Measurements from ENCODE around the gene CNOT6L.

CNOT6L gene

DNA sequence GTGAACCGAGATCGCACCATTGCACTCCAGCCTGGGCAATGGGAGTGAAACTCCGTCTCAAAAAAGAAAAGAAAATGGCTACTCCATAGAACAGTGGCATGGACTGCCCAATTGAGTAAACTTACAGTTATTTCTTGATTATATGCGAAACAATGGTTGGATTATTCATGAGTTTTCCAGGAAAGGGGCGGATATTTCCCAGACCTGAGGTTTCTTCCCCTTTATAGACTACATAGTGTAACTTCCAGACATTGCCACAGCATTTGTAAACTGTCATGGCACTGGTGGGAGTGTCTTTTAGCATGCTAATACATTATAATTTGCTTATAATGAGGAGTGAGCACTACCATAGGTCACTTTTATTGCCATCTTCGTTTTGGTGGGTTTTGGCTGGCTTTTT lies 29.3 kb upstream of the CNOT6L start:
- Histone ChIP-seq H3K27me3 (ENCODE audit: insufficient read depth, low read length) (no peaks in the 10 kb centered on the region), H3K36me3 (ENCODE audit: insufficient read depth, low read depth, low read length) (no peaks in the 10 kb centered on the region), H3K9ac (ENCODE audit: low read depth, low read length) (no peak overlapping the region), H3K9me3 (ENCODE audit: insufficient read depth, low read depth, low read length) (no peaks in the 10 kb centered on the region), H3K4me1 (ENCODE audit: insufficient read depth, low read length) (peaks cover 6% of the 10 kb centered on the region; the same call in 1 of the 2 replicates), H3K27ac (ENCODE audit: low read length) (no peak overlapping the region), H3K4me3 (ENCODE audit: low read length) (no peak overlapping the region)

DNA sequence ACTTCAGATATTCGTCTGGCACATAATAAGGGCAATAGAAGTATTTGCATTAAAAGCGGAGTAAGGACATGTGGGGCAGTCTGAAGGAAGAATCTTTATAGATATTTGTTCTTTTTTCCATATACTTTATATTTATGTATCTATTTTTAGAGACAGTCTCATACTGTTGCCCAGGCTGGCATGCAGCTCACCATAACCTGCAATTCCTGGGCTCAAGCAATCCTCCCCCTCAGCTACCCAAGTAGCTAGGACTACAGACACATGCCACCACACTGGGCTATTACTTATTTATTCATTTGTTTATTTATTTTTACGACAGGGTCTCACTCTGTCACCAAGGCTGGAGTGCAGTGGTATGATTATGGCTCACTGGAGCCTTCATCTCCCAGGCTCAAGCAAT lies 26.8 kb upstream of the CNOT6L start:
- Histone ChIP-seq H3K27me3 (ENCODE audit: insufficient read depth, low read length) (no peaks in the 10 kb centered on the region), H3K9me3 (ENCODE audit: insufficient read depth, low read depth, low read length) (no peaks in the 10 kb centered on the region), H3K36me3 (ENCODE audit: insufficient read depth, low read depth, low read length) (no peaks in the 10 kb centered on the region), H3K9ac (ENCODE audit: low read depth, low read length) (no peak overlapping the region), H3K27ac (ENCODE audit: low read length) (no peak overlapping the region), H3K4me3 (ENCODE audit: low read length) (no peak overlapping the region), H3K4me1 (ENCODE audit: insufficient read depth, low read length) (peaks cover 6% of the 10 kb centered on the region; the same call in 1 of the 2 replicates)

DNA sequence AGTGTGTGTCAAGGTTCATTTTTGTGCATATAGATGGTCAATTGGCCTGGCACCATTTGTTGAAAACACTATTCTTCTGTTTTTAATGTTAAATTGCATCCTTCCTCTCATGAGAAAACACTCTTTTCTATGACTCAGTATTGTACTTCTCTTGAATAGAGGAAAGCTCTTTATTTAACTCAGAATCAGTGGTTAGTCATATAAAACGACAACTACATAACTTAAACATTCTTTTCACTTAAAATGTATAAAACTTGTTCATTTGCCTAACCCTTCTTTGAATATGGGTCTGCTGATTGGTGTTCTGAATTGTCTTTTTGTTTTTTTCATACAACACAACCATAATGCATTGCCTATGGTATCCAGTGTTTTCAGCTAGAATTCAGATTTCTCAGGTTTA lies 26.2 kb upstream of the CNOT6L start:
- H3K4me1 ChIP-seq (ENCODE audit: insufficient read depth, low read length): peaks cover 6% of the 10 kb centered on the region; the same call in 1 of the 2 replicates
- no peaks in the 10 kb centered on the region for H3K36me3 ChIP-seq (ENCODE audit: insufficient read depth, low read depth, low read length)
- no peaks in the 10 kb centered on the region for H3K27me3 ChIP-seq (ENCODE audit: insufficient read depth, low read length)
- H3K9ac ChIP-seq (ENCODE audit: low read depth, low read length): no peak overlapping the region
- H3K4me3 ChIP-seq (ENCODE audit: low read length): no peak overlapping the region
- H3K9me3 ChIP-seq (ENCODE audit: insufficient read depth, low read depth, low read length): no peaks in the 10 kb centered on the region
- no peak overlapping the region for H3K27ac ChIP-seq (ENCODE audit: low read length)

DNA sequence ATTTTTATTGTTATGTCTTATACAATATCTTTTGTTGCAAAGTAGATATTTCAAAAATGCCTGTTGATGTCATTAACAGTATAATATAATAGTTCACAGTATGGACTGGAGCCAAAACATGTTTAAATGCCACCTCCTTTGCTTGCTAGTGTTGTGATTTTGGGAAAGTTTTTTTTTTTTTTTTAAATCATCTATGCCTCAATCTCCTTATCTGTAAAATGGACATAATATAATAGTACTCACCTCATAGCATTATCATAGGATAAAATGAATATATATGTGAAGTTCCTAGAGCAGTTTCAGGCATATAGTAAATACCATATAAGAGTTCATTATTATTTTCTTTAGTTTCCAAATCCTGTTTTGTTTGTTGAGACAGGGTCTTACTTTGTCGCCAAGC lies 25.2 kb upstream of the CNOT6L start:
- Histone ChIP-seq H3K27ac (ENCODE audit: low read length) (no peak overlapping the region), H3K9ac (ENCODE audit: low read depth, low read length) (no peak overlapping the region), H3K36me3 (ENCODE audit: insufficient read depth, low read depth, low read length) (no peaks in the 10 kb centered on the region), H3K4me1 (ENCODE audit: insufficient read depth, low read length) (peaks cover 6% of the 10 kb centered on the region; the same call in 1 of the 2 replicates), H3K27me3 (ENCODE audit: insufficient read depth, low read length) (no peaks in the 10 kb centered on the region), H3K4me3 (ENCODE audit: low read length) (no peak overlapping the region), H3K9me3 (ENCODE audit: insufficient read depth, low read depth, low read length) (no peaks in the 10 kb centered on the region)

DNA sequence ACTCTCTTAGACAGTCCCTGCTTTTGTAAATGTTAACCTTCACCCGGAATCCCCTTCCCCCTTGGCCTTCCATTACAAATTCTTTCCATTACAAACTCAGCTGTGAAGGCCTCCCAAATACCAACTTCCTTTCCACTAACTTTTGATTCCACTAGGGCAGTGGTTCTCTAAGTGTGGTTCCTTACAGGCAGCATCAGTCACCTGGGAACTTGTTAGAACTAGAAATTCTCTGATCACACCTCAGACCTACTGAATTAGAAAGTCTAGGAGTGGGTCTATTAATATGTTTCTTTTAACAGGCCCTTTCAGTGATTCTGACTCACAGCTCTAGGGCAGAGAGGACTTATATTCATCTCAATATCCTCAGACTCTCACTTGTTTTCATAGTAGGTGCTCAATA lies 24.5 kb upstream of the CNOT6L start:
- H3K4me1 ChIP-seq (ENCODE audit: insufficient read depth, low read length): peaks cover 6% of the 10 kb centered on the region; the same call in 1 of the 2 replicates
- no peaks in the 10 kb centered on the region for H3K9me3 ChIP-seq (ENCODE audit: insufficient read depth, low read depth, low read length)
- no peak overlapping the region for H3K27ac ChIP-seq (ENCODE audit: low read length)
- H3K4me3 ChIP-seq (ENCODE audit: low read length): no peak overlapping the region
- no peaks in the 10 kb centered on the region for H3K36me3 ChIP-seq (ENCODE audit: insufficient read depth, low read depth, low read length)
- no peaks in the 10 kb centered on the region for H3K27me3 ChIP-seq (ENCODE audit: insufficient read depth, low read length)
- H3K9ac ChIP-seq (ENCODE audit: low read depth, low read length): no peak overlapping the region

DNA sequence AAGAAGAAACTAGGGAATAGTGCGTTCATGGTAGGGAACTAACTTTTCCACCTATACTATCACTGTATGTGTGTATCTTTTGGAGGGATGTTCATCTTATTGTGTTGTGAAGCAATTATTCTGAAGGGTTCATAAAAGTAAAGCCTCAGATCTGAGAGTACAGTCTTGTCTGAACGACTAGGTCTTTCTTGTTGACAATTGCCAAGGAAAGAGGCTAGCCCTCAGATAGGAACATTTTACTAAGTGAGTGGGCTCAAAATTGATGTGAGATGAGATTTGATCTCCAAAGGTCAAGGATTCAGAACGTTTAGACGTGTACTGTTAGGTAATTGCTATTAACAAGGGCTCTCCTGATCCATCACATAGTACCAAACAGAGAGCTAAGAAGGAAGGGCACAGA lies 15.2 kb upstream of the CNOT6L start:
- H3K9me3 ChIP-seq (ENCODE audit: insufficient read depth, low read depth, low read length): no peaks in the 10 kb centered on the region
- no peaks in the 10 kb centered on the region for H3K27me3 ChIP-seq (ENCODE audit: insufficient read depth, low read length)
- H3K4me3 ChIP-seq (ENCODE audit: low read length): no peak overlapping the region
- no peaks in the 10 kb centered on the region for H3K36me3 ChIP-seq (ENCODE audit: insufficient read depth, low read depth, low read length)
- no peak overlapping the region for H3K9ac ChIP-seq (ENCODE audit: low read depth, low read length)
- H3K27ac ChIP-seq (ENCODE audit: low read length): no peak overlapping the region
- no peaks in the 10 kb centered on the region for H3K4me1 ChIP-seq (ENCODE audit: insufficient read depth, low read length)

DNA sequence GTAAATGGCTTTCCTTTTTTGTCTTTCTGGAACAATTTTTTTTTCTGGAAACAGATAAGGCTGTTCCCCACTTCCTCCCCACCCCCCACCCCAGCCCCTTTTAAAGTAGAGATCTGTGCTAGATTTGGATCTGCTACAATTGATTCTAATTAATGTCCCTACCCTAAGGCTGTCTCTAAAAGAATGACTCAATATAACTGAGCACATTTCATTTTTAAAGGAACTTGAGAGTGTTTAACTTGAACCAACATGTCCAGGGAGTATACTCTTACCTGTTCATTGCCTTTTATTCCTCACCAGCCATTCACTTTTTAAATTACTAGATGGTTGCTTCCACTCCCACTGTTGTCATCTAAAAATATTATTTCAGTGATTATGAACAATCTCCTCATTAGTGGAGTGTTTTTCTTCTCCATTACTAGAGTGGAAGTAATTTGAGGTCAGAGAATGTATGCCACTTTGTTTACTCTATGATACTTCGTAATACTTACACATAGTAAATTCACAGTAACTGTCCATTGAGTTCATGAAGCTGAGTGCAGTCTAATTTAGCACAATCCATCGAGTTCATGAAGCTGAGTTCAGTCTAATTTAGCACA lies 14.1 kb upstream of the CNOT6L start:
- no peaks in the 10 kb centered on the region for H3K4me1 ChIP-seq (ENCODE audit: insufficient read depth, low read length)
- no peaks in the 10 kb centered on the region for H3K27me3 ChIP-seq (ENCODE audit: insufficient read depth, low read length)
- H3K4me3 ChIP-seq (ENCODE audit: low read length): no peak overlapping the region
- H3K9ac ChIP-seq (ENCODE audit: low read depth, low read length): no peak overlapping the region
- no peak overlapping the region for H3K27ac ChIP-seq (ENCODE audit: low read length)
- no peaks in the 10 kb centered on the region for H3K36me3 ChIP-seq (ENCODE audit: insufficient read depth, low read depth, low read length)
- no peaks in the 10 kb centered on the region for H3K9me3 ChIP-seq (ENCODE audit: insufficient read depth, low read depth, low read length)

DNA sequence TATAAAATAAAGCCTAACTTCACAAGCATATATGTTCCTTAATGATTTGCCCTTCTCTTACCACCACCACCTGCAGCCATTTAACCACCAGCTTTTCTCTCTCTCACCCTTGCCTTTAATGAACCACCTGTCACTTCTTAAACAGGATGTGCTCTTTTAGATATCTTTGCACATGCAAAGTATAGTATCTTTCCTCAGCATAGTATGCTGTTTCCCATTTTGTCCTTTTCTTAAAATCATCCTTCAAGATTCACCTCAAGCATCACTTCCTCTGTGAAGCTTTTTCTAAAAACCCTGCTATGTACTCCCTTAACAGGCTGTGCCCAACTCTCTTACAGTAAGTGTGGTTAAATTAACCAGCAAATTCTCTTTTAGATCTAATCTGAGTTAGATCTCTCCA lies 8.2 kb upstream of the CNOT6L start:
- H3K27ac ChIP-seq (ENCODE audit: low read length): no peak overlapping the region
- no peaks in the 10 kb centered on the region for H3K4me1 ChIP-seq (ENCODE audit: insufficient read depth, low read length)
- no peaks in the 10 kb centered on the region for H3K36me3 ChIP-seq (ENCODE audit: insufficient read depth, low read depth, low read length)
- no peak overlapping the region for H3K9ac ChIP-seq (ENCODE audit: low read depth, low read length)
- no peaks in the 10 kb centered on the region for H3K9me3 ChIP-seq (ENCODE audit: insufficient read depth, low read depth, low read length)
- H3K27me3 ChIP-seq (ENCODE audit: insufficient read depth, low read length): no peaks in the 10 kb centered on the region
- no peak overlapping the region for H3K4me3 ChIP-seq (ENCODE audit: low read length)

DNA sequence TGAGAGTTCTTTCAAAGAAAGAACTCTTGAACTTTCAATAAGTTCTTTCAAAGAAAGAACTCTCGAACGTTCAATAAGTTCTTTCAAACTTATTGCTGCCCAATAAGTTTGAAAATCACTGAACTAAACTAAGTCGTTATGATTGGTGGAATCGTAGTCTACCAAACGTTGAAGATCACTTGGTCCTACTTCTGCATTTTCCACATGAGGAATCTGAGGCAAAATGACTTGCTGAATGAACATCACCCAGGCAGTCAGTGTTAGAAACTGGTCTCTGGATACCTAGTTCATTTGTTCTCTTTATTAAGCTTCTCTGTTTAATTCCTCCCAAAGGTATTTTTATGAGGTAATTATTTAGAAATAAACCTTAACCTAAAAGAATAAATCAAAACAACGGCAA lies 7.1 kb upstream of the CNOT6L start:
- Histone ChIP-seq H3K4me1 (ENCODE audit: insufficient read depth, low read length) (no peaks in the 10 kb centered on the region), H3K9ac (ENCODE audit: low read depth, low read length) (no peak overlapping the region), H3K27ac (ENCODE audit: low read length) (no peak overlapping the region), H3K9me3 (ENCODE audit: insufficient read depth, low read depth, low read length) (no peaks in the 10 kb centered on the region), H3K36me3 (ENCODE audit: insufficient read depth, low read depth, low read length) (no peaks in the 10 kb centered on the region), H3K4me3 (ENCODE audit: low read length) (no peak overlapping the region), H3K27me3 (ENCODE audit: insufficient read depth, low read length) (peaks cover 2% of the 10 kb centered on the region; the same call in 1 of the 2 replicates)

DNA sequence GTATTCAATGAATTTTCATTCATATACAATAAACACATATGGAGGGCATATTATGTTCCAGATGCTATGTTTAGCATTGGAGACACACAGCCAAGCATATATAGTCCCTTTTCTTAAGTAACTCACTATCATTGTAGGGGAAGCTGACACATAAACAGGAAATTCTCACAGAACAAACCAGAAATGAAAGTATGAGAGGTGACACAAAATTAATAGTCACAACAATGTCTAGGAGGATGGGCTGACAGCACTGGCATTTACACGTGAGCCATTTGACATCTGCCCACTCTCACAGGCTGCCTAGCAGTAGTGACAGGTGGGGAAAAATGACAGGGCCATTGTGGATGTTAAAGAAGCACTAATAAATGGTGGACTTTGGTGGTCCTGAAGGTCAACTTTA lies 2.6 kb upstream of the CNOT6L start:
- H3K27me3 ChIP-seq (ENCODE audit: insufficient read depth, low read length): peaks cover 22% of the 10 kb centered on the region; the same call in 1 of the 2 replicates
- no peak overlapping the region for H3K9ac ChIP-seq (ENCODE audit: low read depth, low read length)
- H3K4me3 ChIP-seq (ENCODE audit: low read length): no peak overlapping the region
- no peak overlapping the region for H3K27ac ChIP-seq (ENCODE audit: low read length)
- H3K9me3 ChIP-seq (ENCODE audit: insufficient read depth, low read depth, low read length): no peaks in the 10 kb centered on the region
- peaks cover 7% of the 10 kb centered on the region for H3K4me1 ChIP-seq (ENCODE audit: insufficient read depth, low read length)
- no peaks in the 10 kb centered on the region for H3K36me3 ChIP-seq (ENCODE audit: insufficient read depth, low read depth, low read length)

DNA sequence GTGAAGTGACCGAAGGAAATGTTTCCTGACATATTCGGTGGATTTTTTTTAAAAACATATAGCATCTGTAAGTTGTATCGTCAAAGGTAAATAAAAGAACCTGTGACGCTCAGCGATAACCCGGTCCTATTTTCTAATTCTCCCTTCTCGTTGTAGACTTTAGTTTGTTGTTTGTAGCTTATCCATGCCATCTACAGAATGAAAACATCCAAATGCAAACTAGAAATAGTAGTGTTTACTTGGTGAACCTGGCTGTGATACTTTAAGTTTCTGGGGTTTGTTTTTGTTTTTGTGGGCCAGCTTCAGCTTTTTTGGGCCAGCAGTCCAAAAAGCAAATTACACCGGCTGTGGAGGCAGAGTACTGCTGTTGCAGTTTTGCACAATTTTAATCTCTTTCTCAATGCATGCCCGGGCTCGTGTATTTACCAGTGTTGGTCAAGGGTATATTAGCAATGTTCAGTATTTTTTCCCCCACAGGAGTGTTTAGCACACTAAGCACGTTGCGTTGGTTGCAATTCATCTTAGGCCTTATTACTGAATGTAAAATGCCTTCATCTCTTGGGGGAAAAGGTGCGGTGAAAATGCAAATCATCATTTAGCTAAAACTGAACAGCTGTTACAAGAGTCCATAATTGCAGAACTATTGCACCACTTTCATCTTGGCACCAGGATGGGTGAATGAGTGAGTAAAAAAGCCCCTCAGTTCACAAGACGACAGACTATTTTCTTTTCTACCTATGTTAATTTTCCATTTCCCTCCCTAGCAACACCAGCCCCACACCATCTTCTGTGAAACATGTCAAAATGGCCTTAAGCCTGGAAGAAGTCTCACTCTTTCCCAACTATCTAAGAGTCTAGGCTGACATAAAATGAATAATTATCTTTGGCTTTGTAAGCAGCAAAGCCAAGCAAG lies 1.7 kb upstream of the CNOT6L start:
- Histone ChIP-seq H3K4me1 (ENCODE audit: insufficient read depth, low read length) (peaks cover 7% of the 10 kb centered on the region), H3K9me3 (ENCODE audit: insufficient read depth, low read depth, low read length) (no peaks in the 10 kb centered on the region), H3K27ac (ENCODE audit: low read length) (no peak overlapping the region), H3K4me3 (ENCODE audit: low read length) (peak overlapping the region; percentile 90), H3K36me3 (ENCODE audit: insufficient read depth, low read depth, low read length) (no peaks in the 10 kb centered on the region), H3K9ac (ENCODE audit: low read depth, low read length) (peak overlapping the region; percentile 88; the same call in 1 of the 2 replicates), H3K27me3 (ENCODE audit: insufficient read depth, low read length) (peaks cover 22% of the 10 kb centered on the region; the same call in 1 of the 2 replicates)

All from iPS-20b (cell line).